Mesenchymal stem cell (in vitro differentiated cells and primary cell): ENCODE measurements around the gene GTF2F1.

Experiments used
- DNase-seq: peaks from one replicate; pipeline ENCODE4 v3.0.0-alpha.2; 2013
- H2AFZ ChIP-seq: one replicate; pipeline ENCODE4 v1.6.1; 2013; ENCODE audit warnings: low read depth, mild to moderate bottlenecking, control low read depth, inconsistent platforms, low read length, moderate library complexity
- H2AK5ac ChIP-seq: 2 replicates; pipeline ENCODE4 v1.6.1; 2013; ENCODE audit warnings: low read length, moderate library complexity, mild to moderate bottlenecking, inconsistent platforms; ENCODE audit not compliant: severe bottlenecking
- H2BK120ac ChIP-seq: one replicate; pipeline ENCODE4 v1.6.1; 2013; ENCODE audit warnings: low read depth, mild to moderate bottlenecking, inconsistent platforms, low read length, moderate library complexity
- H2BK12ac ChIP-seq, 2 experiments: one replicate each; pipeline ENCODE4 v1.6.1; 2013; ENCODE audit warnings: inconsistent platforms in 2 of 2, low read length in 2 of 2, mild to moderate bottlenecking in 2 of 2, moderate library complexity in 2 of 2, control low read depth in 1 of 2
- H2BK15ac ChIP-seq: one replicate; pipeline ENCODE4 v1.6.1; 2013; ENCODE audit warnings: mild to moderate bottlenecking, low read depth, inconsistent platforms; ENCODE audit not compliant: poor library complexity, severe bottlenecking
- H2BK5ac ChIP-seq: 2 replicates; pipeline ENCODE4 v1.6.1; 2013; ENCODE audit warnings: low read depth, mild to moderate bottlenecking, low read length, control low read depth, inconsistent platforms; ENCODE audit not compliant: poor library complexity, severe bottlenecking
- H3K14ac ChIP-seq, 2 experiments: one replicate each; pipeline ENCODE4 v1.6.1; 2013; ENCODE audit warnings: inconsistent platforms in 2 of 2, low read length in 2 of 2, control low read depth in 1 of 2, mild to moderate bottlenecking in 1 of 2, moderate library complexity in 1 of 2
- H3K18ac ChIP-seq, 2 experiments: one replicate each; pipeline ENCODE4 v1.6.1; 2013; ENCODE audit warnings: inconsistent platforms in 2 of 2, low read length in 2 of 2, control low read depth in 1 of 2, low read depth in 1 of 2, mild to moderate bottlenecking in 1 of 2
- H3K23ac ChIP-seq, 2 experiments: one replicate each; pipeline ENCODE4 v1.6.1; 2013; ENCODE audit warnings: inconsistent platforms in 2 of 2, low read length in 2 of 2, mild to moderate bottlenecking in 2 of 2, moderate library complexity in 2 of 2, control low read depth in 1 of 2
- H3K27ac ChIP-seq: 2 replicates; pipeline ENCODE4 v1.5.1; 2013; ENCODE audit warnings: mild to moderate bottlenecking, moderate library complexity, low read length, control low read depth, inconsistent platforms; ENCODE audit not compliant: poor library complexity, severe bottlenecking
- H3K27me3 ChIP-seq, 2 experiments: 2 replicates each; pipeline versions ENCODE4 v1.6.1 to v1.7.0; 2013; ENCODE audit warnings: low read length in 2 of 2, mild to moderate bottlenecking in 2 of 2, moderate library complexity in 2 of 2, control low read depth in 1 of 2, inconsistent platforms in 1 of 2; ENCODE audit not compliant: control insufficient read depth in 1 of 2, insufficient read depth in 1 of 2
- H3K36me3 ChIP-seq, 2 experiments: 2 replicates each; pipeline versions ENCODE4 v1.6.1 to v1.7.0; 2013; ENCODE audit warnings: low read length in 2 of 2, control low read depth in 1 of 2, inconsistent platforms in 1 of 2, low read depth in 1 of 2, mild to moderate bottlenecking in 1 of 2; ENCODE audit not compliant: insufficient read depth in 2 of 2, control insufficient read depth in 1 of 2
- H3K4ac ChIP-seq, 2 experiments: one replicate each; pipeline ENCODE4 v1.6.1; 2013; ENCODE audit warnings: inconsistent platforms in 2 of 2, low read length in 2 of 2, mild to moderate bottlenecking in 2 of 2, moderate library complexity in 2 of 2, control low read depth in 1 of 2, low read depth in 1 of 2
- H3K4me1 ChIP-seq: 2 replicates; pipeline ENCODE4 v1.6.1; 2013; ENCODE audit warnings: low read depth, low read length, control low read depth; ENCODE audit not compliant: control insufficient read depth, insufficient read depth
- H3K4me2 ChIP-seq: 2 replicates; pipeline ENCODE4 v1.6.1; 2013; ENCODE audit warnings: low read length, mild to moderate bottlenecking, inconsistent platforms; ENCODE audit not compliant: poor library complexity, severe bottlenecking
- H3K4me3 ChIP-seq, 2 experiments: 2 replicates each; pipeline versions ENCODE4 v1.5.1 to v1.7.0; 2013; ENCODE audit warnings: low read length in 2 of 2, mild to moderate bottlenecking in 2 of 2, control low read depth in 1 of 2, low read depth in 1 of 2; ENCODE audit not compliant: insufficient read depth in 1 of 2
- H3K79me1 ChIP-seq: replicated peaks from 2 replicates; pipeline ENCODE4 v1.6.1; 2013; ENCODE audit warnings: mild to moderate bottlenecking, control low read depth, low read length, inconsistent platforms; ENCODE audit not compliant: poor library complexity, severe bottlenecking
- H3K9ac ChIP-seq: 2 replicates; pipeline ENCODE4 v1.7.0; 2013; ENCODE audit warnings: mild to moderate bottlenecking, low read length, moderate library complexity
- H3K9me3 ChIP-seq: 2 replicates; pipeline ENCODE4 v1.7.0; 2013; ENCODE audit warnings: mild to moderate bottlenecking, low read length; ENCODE audit not compliant: control insufficient read depth
- H4K8ac ChIP-seq: one replicate; pipeline ENCODE4 v1.6.1; 2013; ENCODE audit warnings: inconsistent platforms, mild to moderate bottlenecking, low read length, moderate library complexity
- H4K91ac ChIP-seq: one replicate; pipeline ENCODE4 v1.6.1; 2013; ENCODE audit warnings: mild to moderate bottlenecking, low read length, inconsistent platforms
- WGBS: methylation state at CpG from one replicate; pipeline ENCODE4 v1.1.7; 2013; ENCODE audit warnings: mixed read lengths; 5-methylcytosine and 5-hydroxymethylcytosine counted together

GTF2F1 gene

DNA sequence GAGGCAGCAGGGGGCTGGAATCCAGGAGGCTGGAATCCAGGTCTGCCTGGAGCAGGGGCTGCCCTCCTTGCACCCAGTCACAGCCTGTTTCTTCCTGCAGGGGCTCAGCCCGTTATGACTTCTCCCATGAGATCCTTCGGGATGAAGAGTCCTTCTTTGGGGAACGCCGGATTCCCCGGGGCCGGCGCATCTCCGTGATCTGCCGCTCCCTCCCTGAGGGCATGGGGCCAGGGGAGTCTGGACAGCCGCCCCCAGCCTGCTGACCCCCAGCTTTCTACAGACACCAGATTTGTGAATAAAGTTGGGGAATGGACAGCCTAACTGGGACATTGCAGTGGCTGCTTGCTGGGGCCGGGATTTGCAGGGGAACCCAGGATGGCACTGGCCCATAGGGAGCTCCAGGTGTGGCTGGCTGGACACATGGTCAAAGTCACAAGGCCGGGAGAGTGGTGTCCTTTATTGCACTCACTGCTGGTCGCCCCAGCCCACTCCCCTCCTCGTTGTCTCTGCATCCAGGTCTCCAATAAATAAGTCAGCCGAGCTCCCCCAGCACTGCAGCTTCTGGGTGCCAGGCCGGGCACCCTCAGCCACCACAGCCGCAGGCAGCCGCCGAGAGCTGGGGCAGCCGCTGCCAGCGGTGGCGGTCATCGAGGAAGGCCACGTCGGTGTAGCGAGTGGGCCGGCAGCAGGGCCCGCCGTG is 18.1 kb downstream of the GTF2F1 start:
- Histone ChIP-seq H3K9me3 (peaks cover 2% of the 10 kb centered on the region), H3K9ac (no peak overlapping the region), H3K23ac (no peak overlapping the region), H3K4ac (no peak overlapping the region), H2AFZ (no peak overlapping the region), H3K27me3 (no peaks in the 10 kb centered on the region), H2BK120ac (no peak overlapping the region), H3K79me1 (peaks cover 7% of the 10 kb centered on the region), H3K4me2 (no peak overlapping the region), H2BK5ac (no peak overlapping the region), H2AK5ac (peak overlapping the region; percentile 49), H4K91ac (no peak overlapping the region), H2BK12ac (no peak overlapping the region), H4K8ac (no peak overlapping the region), H3K4me1 (peaks cover 36% of the 10 kb centered on the region), H3K14ac (no peak overlapping the region), H3K36me3 (peaks cover 16 to 40% of the 10 kb centered on the region in 2 experiments), H3K4me3 (peak overlapping the region in 1 of 2 experiments; percentile 14), H3K18ac (no peak overlapping the region), H3K27ac (no peak overlapping the region), H2BK15ac (no peak overlapping the region)
- WGBS, result 97% methylated on average over 28 of the region's 29 CpGs
- DNase-seq, result no peak

- peak overlapping the region; percentile 41 for H4K91ac ChIP-seq
- peak overlapping the region; percentile 60 for H4K8ac ChIP-seq
- H3K23ac ChIP-seq, result no peak overlapping the region
- H3K4ac ChIP-seq, result no peak overlapping the region
- DNase-seq, result no peak
- peak overlapping the region; percentile 22 for H2BK120ac ChIP-seq
- H3K36me3 ChIP-seq, result peaks cover 12 to 37% of the 10 kb centered on the region in 2 experiments
- peak overlapping the region in 1 of 2 experiments; percentile 40 for H2BK12ac ChIP-seq
- H3K9ac ChIP-seq, result peak overlapping the region; percentile 65
- peak overlapping the region; percentile 81 for H3K4me2 ChIP-seq
- no peak overlapping the region for H2AFZ ChIP-seq
- H3K18ac ChIP-seq, result no peak overlapping the region
- H3K9me3 ChIP-seq, result no peaks in the 10 kb centered on the region
- H2BK15ac ChIP-seq, result no peak overlapping the region
- H3K27ac ChIP-seq, result no peak overlapping the region
- no peaks in the 10 kb centered on the region for H3K27me3 ChIP-seq
- WGBS, result 92% methylated on average over 27 of the region's 29 CpGs
- peak overlapping the region in 1 of 2 experiments; percentile 71 for H3K4me3 ChIP-seq
- no peak overlapping the region for H3K14ac ChIP-seq
- H3K79me1 ChIP-seq, result peaks cover 7% of the 10 kb centered on the region
- peaks cover 36% of the 10 kb centered on the region for H3K4me1 ChIP-seq
- no peak overlapping the region for H2BK5ac ChIP-seq
- H2AK5ac ChIP-seq, result peak overlapping the region; percentile 37
Observed at GRCh38 chr19:6374161-6374709, 18.7 kb downstream of the GTF2F1 start.

DNA sequence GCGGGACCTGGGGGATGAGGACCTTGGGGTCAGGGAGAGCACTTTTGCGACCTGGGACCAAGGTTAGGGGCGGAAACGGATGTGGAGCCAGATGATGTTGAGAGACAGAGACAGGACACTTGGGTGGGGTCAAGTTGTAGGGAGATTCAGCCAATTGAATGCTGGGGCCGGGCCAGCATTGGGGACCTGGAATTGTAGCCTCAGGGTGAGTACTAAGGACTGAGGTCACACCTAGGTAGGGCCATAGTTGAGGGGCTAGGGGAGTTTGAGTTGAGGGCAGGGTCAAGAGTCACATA is 19.2 kb downstream of the GTF2F1 start:
- H3K14ac ChIP-seq, result peak overlapping the region in 1 of 2 experiments; percentile 14
- no peak overlapping the region for H2BK120ac ChIP-seq
- peak overlapping the region in 1 of 2 experiments; percentile 9 for H3K4ac ChIP-seq
- peak overlapping the region; percentile 82 for H4K8ac ChIP-seq
- H3K36me3 ChIP-seq, result peaks cover 10 to 35% of the 10 kb centered on the region in 2 experiments
- H2BK15ac ChIP-seq, result peak overlapping the region; percentile 13
- H3K9ac ChIP-seq, result peak overlapping the region; percentile 65
- H3K23ac ChIP-seq, result peak overlapping the region in 1 of 2 experiments; percentile 27
- no peaks in the 10 kb centered on the region for H3K9me3 ChIP-seq
- peaks cover 7% of the 10 kb centered on the region for H3K79me1 ChIP-seq
- H2AK5ac ChIP-seq, result peak overlapping the region; percentile 84
- peak overlapping the region in 1 of 2 experiments; percentile 54 for H2BK12ac ChIP-seq
- peak overlapping the region; percentile 53 to 71 for H3K4me3 ChIP-seq
- no peak overlapping the region for H2BK5ac ChIP-seq
- no peak overlapping the region for H2AFZ ChIP-seq
- peaks cover 36% of the 10 kb centered on the region for H3K4me1 ChIP-seq
- H3K27ac ChIP-seq, result peak overlapping the region; percentile 63
- H3K27me3 ChIP-seq, result no peaks in the 10 kb centered on the region
- peak overlapping the region; percentile 17 to 75 for H3K18ac ChIP-seq
- DNase-seq, result no peak
- peak overlapping the region; percentile 74 for H4K91ac ChIP-seq
- WGBS, result 35% methylated on average over 5 of the region's 5 CpGs
- peak overlapping the region; percentile 81 for H3K4me2 ChIP-seq

- peak overlapping the region in 1 of 2 experiments; percentile 54 for H2BK12ac ChIP-seq
- peaks cover 31% of the 10 kb centered on the region for H3K4me1 ChIP-seq
- 2% methylated on average over 45 of the region's 53 CpGs for WGBS
- peak overlapping the region in 1 of 2 experiments; percentile 27 for H3K23ac ChIP-seq
- peaks cover 11 to 36% of the 10 kb centered on the region in 2 experiments for H3K36me3 ChIP-seq
- peak overlapping the region; percentile 88 for H3K9ac ChIP-seq
- H4K91ac ChIP-seq, result peak overlapping the region; percentile 74
- no peaks in the 10 kb centered on the region for H3K27me3 ChIP-seq
- H3K4me3 ChIP-seq, result peak overlapping the region; percentile 89 to 100
- H2AFZ ChIP-seq, result no peak overlapping the region
- peak overlapping the region; percentile 97 to 98 for H3K18ac ChIP-seq
- H3K4ac ChIP-seq, result peak overlapping the region in 1 of 2 experiments; percentile 98
- peak overlapping the region; percentile 99 for H2BK15ac ChIP-seq
- peak overlapping the region; percentile 95 for H2BK5ac ChIP-seq
- H2BK120ac ChIP-seq, result peak overlapping the region; percentile 64
- peaks cover 7% of the 10 kb centered on the region for H3K79me1 ChIP-seq
- H2AK5ac ChIP-seq, result peak overlapping the region; percentile 84
- H3K14ac ChIP-seq, result peak overlapping the region in 1 of 2 experiments; percentile 14
- H4K8ac ChIP-seq, result peak overlapping the region; percentile 93
- H3K27ac ChIP-seq, result peak overlapping the region; percentile 89
- DNase-seq, result peak; percentile 97
- H3K9me3 ChIP-seq, result no peaks in the 10 kb centered on the region
- peak overlapping the region; percentile 81 for H3K4me2 ChIP-seq
Observed at GRCh38 chr19:6373096-6373812, 19.7 kb downstream of the GTF2F1 start.
